HepG2 (cell line): ENCODE data around the gene PMVK. TPM values are rescaled to one million over a fixed set of nuclear protein-coding genes. Genes with fewer than 3 reads are reported as not detected.
A peak's percentile ranks its signal among the peaks of the same experiment; 100 is the strongest.

Source experiments
- ARHGAP35 ChIP-seq: sonication (generic); formaldehyde crosslinking; IDR thresholded peaks from 2 replicates; pipeline ENCODE4 v1.9.0; 2022; ENCODE audit warnings: mild to moderate bottlenecking, inconsistent platforms, moderate library complexity, missing genetic modification reagents, borderline replicate concordance
- CBX2 ChIP-seq, 2 experiments: fragments of 200-600 bp in 1 of 2; sonication (generic); formaldehyde crosslinking in 1 of 2; IDR thresholded peaks; 2 replicates each; pipeline versions ENCODE4 v1.7.0 to v1.8.1; 2018 to 2022; ENCODE audit warnings: low read depth in 2 of 2, low read length in 1 of 2, mild to moderate bottlenecking in 1 of 2, missing genetic modification reagents in 1 of 2
- CENPBD1 ChIP-seq: sonication (generic); formaldehyde crosslinking; IDR thresholded peaks from 2 replicates; pipeline ENCODE4 v1.8.0; 2022; ENCODE audit warnings: missing genetic modification reagents, low read depth, mild to moderate bottlenecking, borderline replicate concordance
- CHD2 ChIP-seq: IDR thresholded peaks from 2 replicates; pipeline ENCODE4 v1.6.1; 2011; ENCODE audit warnings: low read depth, low read length, improper control_type of control experiment
- ELF1 ChIP-seq: sonication (generic); formaldehyde crosslinking; IDR thresholded peaks from 2 replicates; pipeline ENCODE4 v1.4.0; 2020; ENCODE audit warnings: missing genetic modification reagents
- ELF4 ChIP-seq: sonication (generic); formaldehyde crosslinking; IDR thresholded peaks from 2 replicates; pipeline ENCODE4 v1.5.0; 2020; ENCODE audit warnings: missing genetic modification reagents, mild to moderate bottlenecking, moderate library complexity, borderline replicate concordance
- HBP1 ChIP-seq: IDR thresholded peaks from 2 replicates; pipeline ENCODE4 v1.6.1; 2016; ENCODE audit warnings: low read depth, control low read depth
- HDAC6 ChIP-seq: fragments of 200-600 bp; sonication (generic); IDR thresholded peaks from 2 replicates; pipeline ENCODE4 v1.7.0; 2017; ENCODE audit warnings: mild to moderate bottlenecking, antibody characterized with exemption, low read length, low read depth
- HES4 ChIP-seq: sonication (generic); formaldehyde crosslinking; IDR thresholded peaks from 2 replicates; pipeline ENCODE4 v1.9.0; 2021; ENCODE audit warnings: mild to moderate bottlenecking, missing genetic modification reagents, borderline replicate concordance
- HHEX ChIP-seq: IDR thresholded peaks from 2 replicates; pipeline ENCODE4 v1.6.1; 2016; ENCODE audit warnings: control low read depth
- HNRNPL ChIP-seq: fragments of 200-400 bp; formaldehyde crosslinking; IDR thresholded peaks from 2 replicates; pipeline ENCODE4 v1.6.1; 2017; ENCODE audit warnings: mild to moderate bottlenecking, low read depth, low read length
- HOXA9 ChIP-seq: sonication (generic); formaldehyde crosslinking; IDR thresholded peaks from 2 replicates; pipeline ENCODE4 v1.8.1; 2022; ENCODE audit warnings: missing genetic modification reagents, mild to moderate bottlenecking, moderate library complexity, borderline replicate concordance
- MAFG ChIP-seq: sonication (generic); formaldehyde crosslinking; IDR thresholded peaks from 2 replicates; pipeline ENCODE4 v1.5.1; 2020; ENCODE audit warnings: mild to moderate bottlenecking, missing genetic modification reagents
- MLX ChIP-seq: IDR thresholded peaks from 2 replicates; pipeline ENCODE4 v1.6.1; 2016
- NFRKB ChIP-seq: fragments of 450-650 bp; IDR thresholded peaks from 2 replicates; pipeline ENCODE4 v1.6.1; 2017
- NR2F2 ChIP-seq: IDR thresholded peaks from 2 replicates; pipeline ENCODE4 v1.6.1; 2012; ENCODE audit warnings: low read depth, inconsistent platforms, borderline replicate concordance
- NRL ChIP-seq: sonication (generic); formaldehyde crosslinking; IDR thresholded peaks from 2 replicates; pipeline ENCODE4 v1.5.0; 2020; ENCODE audit warnings: missing genetic modification reagents, mild to moderate bottlenecking, moderate library complexity, borderline replicate concordance
- RXRB ChIP-seq: IDR thresholded peaks from 2 replicates; pipeline ENCODE4 v1.6.1; 2016; ENCODE audit warnings: borderline replicate concordance, missing genetic modification reagents, missing compliant biosample characterization
- ZBTB8A ChIP-seq: sonication (generic); formaldehyde crosslinking; IDR thresholded peaks from 2 replicates; pipeline ENCODE4 v1.4.0; 2020; ENCODE audit warnings: mild to moderate bottlenecking, low read depth, missing genetic modification reagents, borderline replicate concordance
- ZC3H4 ChIP-seq: sonication (generic); formaldehyde crosslinking; IDR thresholded peaks from 2 replicates; pipeline ENCODE4 v1.4.0; 2020; ENCODE audit warnings: missing genetic modification reagents, borderline replicate concordance
- ZFP1 ChIP-seq: IDR thresholded peaks from 2 replicates; pipeline ENCODE4 v1.6.1; 2016
- ZIK1 ChIP-seq: sonication (generic); formaldehyde crosslinking; IDR thresholded peaks from 2 replicates; pipeline ENCODE4 v1.5.0; 2020; ENCODE audit warnings: mild to moderate bottlenecking, low read depth, missing genetic modification reagents, borderline replicate concordance
- ZNF160 ChIP-seq: sonication (generic); formaldehyde crosslinking; IDR thresholded peaks from 2 replicates; pipeline ENCODE4 v1.8.0; 2022; ENCODE audit warnings: mild to moderate bottlenecking, inconsistent platforms, missing genetic modification reagents
- ZNF3 ChIP-seq: IDR thresholded peaks from 2 replicates; pipeline ENCODE4 v1.7.0; 2017; ENCODE audit warnings: inconsistent platforms
- ZNF501 ChIP-seq: sonication (generic); formaldehyde crosslinking; IDR thresholded peaks from 2 replicates; pipeline ENCODE4 v1.5.1; 2020; ENCODE audit warnings: mild to moderate bottlenecking, moderate library complexity, missing genetic modification reagents
- ZNF670 ChIP-seq: sonication (generic); formaldehyde crosslinking; IDR thresholded peaks from 2 replicates; pipeline ENCODE4 v1.8.0; 2022; ENCODE audit warnings: mild to moderate bottlenecking, missing genetic modification reagents, borderline replicate concordance
- ZNF672 ChIP-seq: sonication (generic); formaldehyde crosslinking; IDR thresholded peaks from 2 replicates; pipeline ENCODE4 v1.8.1; 2022; ENCODE audit warnings: missing genetic modification reagents
- polyA plus RNA-seq, 8 experiments: library from polyadenylated mRNA; depleted of rRNA in 3 of 8; stranded (reverse) in 7 of 8; unstranded in 1 of 8; fragments of >200 nt; fragmentation: Illumina TruSeq in 4 of 8; extraction: Trizol in 4 of 8; gene quantifications; 2 replicates each; pipeline versions ENCODE4 v1.2.1 to v1.2.3, GENCODE V29; 2011 to 2016; ENCODE audit warnings: low read depth in 4 of 8, missing spikeins in 1 of 8, mixed read lengths in 1 of 8; ENCODE audit not compliant: insufficient read depth in 1 of 8
- total RNA-seq, 5 experiments: library from RNA; depleted of rRNA; stranded (reverse); fragments of >200 nt; fragmentation: Illumina TruSeq; extraction: Trizol; gene quantifications; 2 replicates each; pipeline ENCODE4 v1.2.3, GENCODE V29; 2016; ENCODE audit warnings: low read depth in 1 of 5
- TF ChIP-seq, protein P1 (sequence below): sonication (generic); formaldehyde crosslinking; IDR thresholded peaks from 2 replicates; pipeline ENCODE4 v1.9.0; 2021; ENCODE audit warnings: missing genetic modification reagents, mild to moderate bottlenecking, borderline replicate concordance

PMVK gene
- total and polyA plus RNA-seq, 2 of the 13 experiments (the other 11 are each of a cell fraction or from before 2014, with no cell fraction given), result 3.9 to 12.6 TPM

DNA sequence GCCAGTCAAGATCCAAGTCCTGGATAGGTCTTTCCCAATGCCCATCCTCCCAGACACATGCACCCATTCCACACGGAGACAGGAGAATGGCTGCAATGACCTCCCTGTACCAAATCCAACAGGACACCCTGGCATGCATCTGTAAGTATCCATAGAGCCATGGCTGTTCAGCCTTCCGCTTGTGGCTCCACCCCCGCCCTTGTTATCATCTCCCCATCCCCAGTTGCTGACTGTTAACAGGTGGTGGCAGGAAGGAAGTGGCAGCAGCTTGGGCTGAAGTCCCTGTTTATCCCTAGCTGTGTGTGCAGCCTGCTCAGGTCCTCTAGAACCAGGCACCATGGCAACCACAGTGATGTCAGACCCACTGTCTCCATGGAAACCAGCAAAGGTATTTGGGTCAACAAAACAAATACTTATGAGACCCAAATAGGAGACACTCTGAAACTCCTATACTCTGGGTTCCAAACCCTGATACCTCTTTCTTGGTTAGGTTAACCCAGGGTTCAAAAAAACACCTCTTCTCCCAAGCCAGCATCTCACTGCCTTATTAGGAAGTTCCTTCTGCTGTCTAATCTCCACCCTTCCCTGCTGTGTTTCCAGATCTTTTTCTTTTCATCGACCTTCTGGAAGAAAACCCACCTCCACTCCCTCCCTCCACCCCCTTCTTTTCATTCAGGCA, 18.7 kb upstream of the PMVK start (continued):
- no peak for TF ChIP-seq HES4
- TF ChIP-seq ZFP1 (CRISPR knock-in tag), result peak; percentile 97; the same call in 1 of the 2 replicates
- no peak for TF ChIP-seq ZNF160 (CRISPR knock-in tag)
- no peak for TF ChIP-seq NR2F2
- TF ChIP-seq ZNF670 (CRISPR knock-in tag), result no peak
- TF ChIP-seq, protein P1, sequence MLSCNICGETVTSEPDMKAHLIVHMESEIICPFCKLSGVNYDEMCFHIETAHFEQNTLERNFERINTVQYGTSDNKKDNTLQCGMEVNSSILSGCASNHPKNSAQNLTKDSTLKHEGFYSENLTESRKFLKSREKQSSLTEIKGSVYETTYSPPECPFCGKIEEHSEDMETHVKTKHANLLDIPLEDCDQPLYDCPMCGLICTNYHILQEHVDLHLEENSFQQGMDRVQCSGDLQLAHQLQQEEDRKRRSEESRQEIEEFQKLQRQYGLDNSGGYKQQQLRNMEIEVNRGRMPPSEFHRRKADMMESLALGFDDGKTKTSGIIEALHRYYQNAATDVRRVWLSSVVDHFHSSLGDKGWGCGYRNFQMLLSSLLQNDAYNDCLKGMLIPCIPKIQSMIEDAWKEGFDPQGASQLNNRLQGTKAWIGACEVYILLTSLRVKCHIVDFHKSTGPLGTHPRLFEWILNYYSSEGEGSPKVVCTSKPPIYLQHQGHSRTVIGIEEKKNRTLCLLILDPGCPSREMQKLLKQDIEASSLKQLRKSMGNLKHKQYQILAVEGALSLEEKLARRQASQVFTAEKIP (CRISPR knock-in tag), result no peak
- TF ChIP-seq ZIK1 (CRISPR knock-in tag), result no peak
- no peak for TF ChIP-seq HNRNPL
- TF ChIP-seq HDAC6, result no peak
- TF ChIP-seq HOXA9 (CRISPR knock-in tag), result no peak
- TF ChIP-seq ZNF672, result peak; percentile 89; the same call in 1 of the 2 replicates
- TF ChIP-seq ZC3H4 (CRISPR knock-in tag), result no peak
- TF ChIP-seq ELF1 (CRISPR knock-in tag), result peak; percentile 58
- TF ChIP-seq CBX2 (IDR thresholded peaks at IDR 0.05; ENCODE audit: low read depth, low read length), result no peak
- no peak for TF ChIP-seq CBX2 (CRISPR knock-in tag; IDR thresholded peaks at IDR 0.05; ENCODE audit: low read depth)
- no peak for TF ChIP-seq ZNF3 (CRISPR knock-in tag)
- TF ChIP-seq HBP1 (CRISPR knock-in tag), result no peak
- no peak for TF ChIP-seq ZBTB8A (CRISPR knock-in tag)
- TF ChIP-seq NFRKB, result no peak
- TF ChIP-seq ARHGAP35 (CRISPR knock-in tag), result no peak
- TF ChIP-seq CHD2, result no peak
- no peak for TF ChIP-seq MAFG (CRISPR knock-in tag)
- no peak for TF ChIP-seq ZNF501
- 0 out of 2 replicates have a peak, but pooled peaks have one; percentile 12 for TF ChIP-seq RXRB (CRISPR knock-in tag)
- no peak for TF ChIP-seq CENPBD1 (CRISPR knock-in tag)
- TF ChIP-seq HHEX (CRISPR knock-in tag), result no peak
- TF ChIP-seq ELF4 (CRISPR knock-in tag), result 0 out of 2 replicates have a peak, but pooled peaks have one; percentile 16
- no peak for TF ChIP-seq NRL (CRISPR knock-in tag)
- no peak for TF ChIP-seq MLX (CRISPR knock-in tag)
